Measurements from ENCODE around the gene LDLRAD4.

Gene LDLRAD4

GRCh38 chr18:13446024-13446423 lies 227.5 kb downstream of the LDLRAD4 start:
- no peak for DNase-seq (ENCODE audit: low read depth in 2 of 2)

- no peak for DNase-seq (ENCODE audit: low read depth in 2 of 2)
These were observed 228.3 kb downstream of the LDLRAD4 start for GRCh38 chr18:13446610-13447461.

- no peak for DNase-seq (ENCODE audit: low read depth in 2 of 2)
These were observed 229.2 kb downstream of the LDLRAD4 start for GRCh38 chr18:13447621-13448334.

GRCh38 chr18:13448335-13448795 lies 229.8 kb downstream of the LDLRAD4 start:
- DNase-seq (ENCODE audit: low read depth in 2 of 2), result no peak

GRCh38 chr18:13449651-13450050 lies 231.1 kb downstream of the LDLRAD4 start:
- DNase-seq (ENCODE audit: low read depth in 2 of 2), result no peak

GRCh38 chr18:13450289-13451212 lies 232.0 kb downstream of the LDLRAD4 start:
- no peak for DNase-seq (ENCODE audit: low read depth in 2 of 2)

- DNase-seq (ENCODE audit: low read depth in 2 of 2), result no peak
These were observed 232.6 kb downstream of the LDLRAD4 start for GRCh38 chr18:13451213-13451540.

- DNase-seq (ENCODE audit: low read depth in 2 of 2), result no peak
These were observed 233.3 kb downstream of the LDLRAD4 start for GRCh38 chr18:13451661-13452387.

GRCh38 chr18:13452388-13452811 lies 233.8 kb downstream of the LDLRAD4 start:
- no peak for DNase-seq (ENCODE audit: low read depth in 2 of 2)

GRCh38 chr18:13452871-13453680 lies 234.5 kb downstream of the LDLRAD4 start:
- no peak for DNase-seq (ENCODE audit: low read depth in 2 of 2)

GRCh38 chr18:13453714-13454113 lies 235.2 kb downstream of the LDLRAD4 start:
- no peak for DNase-seq (ENCODE audit: low read depth in 2 of 2)

- no peak for DNase-seq (ENCODE audit: low read depth in 2 of 2)
These were observed 236.0 kb downstream of the LDLRAD4 start for GRCh38 chr18:13454363-13455150.

GRCh38 chr18:13455471-13455870 lies 236.9 kb downstream of the LDLRAD4 start:
- DNase-seq (ENCODE audit: low read depth in 2 of 2), result no peak

- DNase-seq (ENCODE audit: low read depth in 2 of 2), result peak in 1 of 2 experiments; percentile 41
These were observed 237.5 kb downstream of the LDLRAD4 start for GRCh38 chr18:13455960-13456481.

GRCh38 chr18:13456736-13457271 lies 238.2 kb downstream of the LDLRAD4 start:
- no peak for DNase-seq (ENCODE audit: low read depth in 2 of 2)

- no peak for DNase-seq (ENCODE audit: low read depth in 2 of 2)
These were observed 238.8 kb downstream of the LDLRAD4 start for GRCh38 chr18:13457327-13457726.

- DNase-seq (ENCODE audit: low read depth in 2 of 2), result no peak
These were observed 242.4 kb downstream of the LDLRAD4 start for GRCh38 chr18:13460946-13461345.

- no peak for DNase-seq (ENCODE audit: low read depth in 2 of 2)
These were observed 242.9 kb downstream of the LDLRAD4 start for GRCh38 chr18:13461469-13461868.

- no peak for DNase-seq (ENCODE audit: low read depth in 2 of 2)
These were observed 243.4 kb downstream of the LDLRAD4 start for GRCh38 chr18:13461936-13462335.

Data from stimulated activated CD4-positive, alpha-beta T cell treated with anti-CD3 and anti-CD28 coated beads, Interleukin-12 subunit alpha, Interleukin-12 subunit beta, amount 100 ng/mL, for 24 hours (primary cell).